SK-N-SH (cell line): Measurements from ENCODE around the gene SRBD1. TPM values are rescaled to one million over a fixed set of nuclear protein-coding genes. Genes with fewer than 3 reads are reported as not detected.
A peak's percentile ranks its signal among the peaks of the same experiment; 100 is the strongest.

ENCODE experiments used
- CTCF ChIA-PET: fragments of 300-600, 350-600 bp; formaldehyde crosslinking; extraction: SDS; loops from one replicate; lab custom pipeline; 2021; lab: Yijun Ruan, JAX
- POLR2A ChIA-PET: fragments of 350-600 bp; sonication (Branson Sonifier 250); formaldehyde crosslinking; extraction: SDS; loops from one replicate; lab custom pipeline; 2020; ENCODE audit warnings: antibody characterized with exemption, inconsistent platforms; lab: Yijun Ruan, JAX
- DNase-seq: peaks from one replicate; pipeline ENCODE4 v3.0.0; 2012
- H2AFZ ChIP-seq: fragments of 200-600 bp; sonication (generic); 2 replicates; pipeline ENCODE4 v1.8.1; 2016; ENCODE audit warnings: antibody characterized with exemption, mild to moderate bottlenecking, low read depth
- H3F3A ChIP-seq: fragments of 200-600 bp; sonication (generic); replicated peaks from 2 replicates; pipeline ENCODE3; 2016; ENCODE audit warnings: antibody characterized with exemption, mild to moderate bottlenecking; ENCODE audit not compliant: insufficient read depth
- H3K27ac ChIP-seq, 2 experiments: fragments of 200-500 bp in 1 of 2; fragments of 200-600 bp in 1 of 2; sonication (Bioruptor generic) in 1 of 2; sonication (generic), shearing (Covaris generic) in 1 of 2; 2 replicates each; pipeline versions ENCODE4 v1.5.1 to v1.6.1; 2014 to 2016; ENCODE audit warnings: low read depth in 2 of 2, inconsistent platforms in 1 of 2, low read length in 1 of 2, mild to moderate bottlenecking in 1 of 2, mixed read lengths in 1 of 2
- H3K27me3 ChIP-seq: fragments of 200-600 bp; sonication (generic), shearing (Covaris generic); 2 replicates; pipeline ENCODE4 v1.6.1; 2016; ENCODE audit warnings: mixed run types; ENCODE audit not compliant: insufficient read depth
- H3K36me3 ChIP-seq, 2 experiments: fragments of 200-500 bp in 1 of 2; fragments of 200-600 bp in 1 of 2; sonication (Bioruptor generic) in 1 of 2; sonication (generic) in 1 of 2; replicated peaks in 1 of 2; 2 replicates each; pipeline versions ENCODE3 to v1.5.1; 2014 to 2016; ENCODE audit warnings: low read length in 1 of 2, mild to moderate bottlenecking in 1 of 2; ENCODE audit not compliant: insufficient read depth in 2 of 2, control insufficient read depth in 1 of 2
- H3K4me1 ChIP-seq, 2 experiments: fragments of 200-500 bp in 1 of 2; fragments of 200-600 bp in 1 of 2; sonication (Bioruptor generic) in 1 of 2; sonication (generic), shearing (Covaris generic) in 1 of 2; 2 replicates each; pipeline versions ENCODE4 v1.5.1 to v1.6.1; 2014 to 2016; ENCODE audit warnings: low read depth in 1 of 2, low read length in 1 of 2, mixed run types in 1 of 2; ENCODE audit not compliant: insufficient read depth in 2 of 2, control insufficient read depth in 1 of 2
- H3K4me2 ChIP-seq: fragments of 200-600 bp; sonication (generic), shearing (Covaris generic); 2 replicates; pipeline ENCODE4 v1.6.1; 2017; ENCODE audit warnings: mixed run types
- H3K4me3 ChIP-seq, 2 experiments: fragments of 200-500 bp in 1 of 2; fragments of 200-600 bp in 1 of 2; sonication (Bioruptor generic) in 1 of 2; sonication (generic), shearing (Covaris generic) in 1 of 2; 2 replicates each; pipeline versions ENCODE4 v1.5.1 to v1.8.1; 2014 to 2016; ENCODE audit warnings: low read depth in 2 of 2, inconsistent platforms in 1 of 2, low read length in 1 of 2, mild to moderate bottlenecking in 1 of 2, mixed read lengths in 1 of 2, moderate library complexity in 1 of 2
- H3K79me2 ChIP-seq: fragments of 200-600 bp; sonication (generic); 2 replicates; pipeline ENCODE4 v1.8.1; 2017; ENCODE audit warnings: mild to moderate bottlenecking; ENCODE audit not compliant: insufficient read depth
- H3K9ac ChIP-seq: fragments of 200-600 bp; sonication (generic); 2 replicates; pipeline ENCODE4 v1.6.1; 2017; ENCODE audit warnings: mixed run types
- H3K9me2 ChIP-seq: fragments of 200-600 bp; sonication (generic); 2 replicates; pipeline ENCODE4 v1.6.1; 2017; ENCODE audit warnings: mixed run types
- H3K9me3 ChIP-seq: fragments of 200-600 bp; sonication (generic); 2 replicates; pipeline ENCODE4 v1.6.1; 2017; ENCODE audit warnings: mixed run types, mild to moderate bottlenecking, moderate library complexity
- H4K20me1 ChIP-seq: fragments of 200-600 bp; sonication (generic); 2 replicates; pipeline ENCODE4 v1.6.1; 2017; ENCODE audit warnings: mild to moderate bottlenecking, mixed run types; ENCODE audit not compliant: insufficient read depth
- ELF1 ChIP-seq: IDR thresholded peaks from 2 replicates; pipeline ENCODE4 v1.4.0; 2012
- EP300 ChIP-seq, 2 experiments: IDR thresholded peaks; 2 replicates each; pipeline versions ENCODE4 v1.4.0 to v1.6.1; 2012; ENCODE audit warnings: borderline replicate concordance in 1 of 2, low read depth in 1 of 2, low read length in 1 of 2
- EZH2phosphoT487 ChIP-seq: fragments of 200-600 bp; sonication (generic); IDR thresholded peaks from 2 replicates; pipeline ENCODE4 v1.6.1; 2017; ENCODE audit warnings: low read depth, mixed run types, mild to moderate bottlenecking, antibody characterized with exemption, moderate library complexity, borderline replicate concordance
- FOSL2 ChIP-seq: IDR thresholded peaks from 2 replicates; pipeline ENCODE4 v1.4.0; 2012; ENCODE audit warnings: low read depth, mild to moderate bottlenecking, moderate library complexity, borderline replicate concordance
- FOXM1 ChIP-seq: IDR thresholded peaks from 2 replicates; pipeline ENCODE4 v1.4.0; 2012; ENCODE audit warnings: low read depth, mild to moderate bottlenecking
- GABPA ChIP-seq: IDR thresholded peaks from 2 replicates; pipeline ENCODE4 v1.4.0; 2012; ENCODE audit warnings: low read depth, mild to moderate bottlenecking
- NRF1 ChIP-seq: IDR thresholded peaks from 2 replicates; pipeline ENCODE4 v1.6.1; 2012; ENCODE audit warnings: low read depth, mild to moderate bottlenecking, low read length
- POLR2AphosphoS5 ChIP-seq: IDR thresholded peaks from 2 replicates; pipeline ENCODE4 v1.6.1; 2012; ENCODE audit warnings: low read depth, low read length
- RAD21 ChIP-seq: IDR thresholded peaks from 2 replicates; pipeline ENCODE4 v1.6.1; 2012; ENCODE audit warnings: mild to moderate bottlenecking, low read length
- RCOR1 ChIP-seq: fragments of 150-350 bp; IDR thresholded peaks from 2 replicates; pipeline ENCODE4 v1.6.1; 2017; ENCODE audit warnings: antibody characterized with exemption, low read length
- RFX5 ChIP-seq: IDR thresholded peaks from 2 replicates; pipeline ENCODE4 v1.6.1; 2012; ENCODE audit warnings: mild to moderate bottlenecking, improper control_type of control experiment, low read length
- RXRA ChIP-seq: IDR thresholded peaks from 2 replicates; pipeline ENCODE4 v1.4.0; 2012; ENCODE audit warnings: low read depth, mild to moderate bottlenecking, borderline replicate concordance
- SIN3A ChIP-seq: IDR thresholded peaks from 2 replicates; pipeline ENCODE4 v1.6.1; 2012; ENCODE audit warnings: low read depth, mild to moderate bottlenecking, low read length, moderate library complexity, borderline replicate concordance
- TCF12 ChIP-seq: IDR thresholded peaks from 2 replicates; pipeline ENCODE4 v1.4.0; 2012
- TEAD4 ChIP-seq: IDR thresholded peaks from 2 replicates; pipeline ENCODE4 v1.4.0; 2012; ENCODE audit warnings: mild to moderate bottlenecking, borderline replicate concordance; ENCODE audit not compliant: insufficient read depth
- YY1 ChIP-seq: IDR thresholded peaks from 2 replicates; pipeline ENCODE4 v1.4.0; 2012; ENCODE audit warnings: low read depth, mild to moderate bottlenecking
- WGBS: methylation state at CpG from one replicate; pipeline ENCODE4 v1.1.6; 2017; ENCODE audit warnings: low lambda C conversion rate; 5-methylcytosine and 5-hydroxymethylcytosine counted together
- polyA plus RNA-seq, 3 experiments: library from polyadenylated mRNA; depleted of rRNA; stranded (reverse); fragments of >200 nt; gene quantifications; 2 replicates each; pipeline ENCODE4 v1.2.3, GENCODE V29; 2012
- TF ChIP-seq, protein P1 (sequence below): fragments of 150-350 bp; IDR thresholded peaks from 2 replicates; pipeline ENCODE4 v1.6.1; 2017; ENCODE audit warnings: antibody characterized with exemption, low read length, low read depth, borderline replicate concordance
- TF ChIP-seq, protein P2 (sequence below): IDR thresholded peaks from 2 replicates; pipeline ENCODE4 v1.4.0; 2012; ENCODE audit warnings: low read depth
- TF ChIP-seq, protein P3 (sequence below): IDR thresholded peaks from 2 replicates; pipeline ENCODE4 v1.6.1; 2012; ENCODE audit warnings: mild to moderate bottlenecking, low read depth, low read length, moderate library complexity

The SRBD1 gene
- polyA plus RNA-seq, 1 of the 3 experiments (the other 2 are of a cell fraction): 3.2 TPM

DNA sequence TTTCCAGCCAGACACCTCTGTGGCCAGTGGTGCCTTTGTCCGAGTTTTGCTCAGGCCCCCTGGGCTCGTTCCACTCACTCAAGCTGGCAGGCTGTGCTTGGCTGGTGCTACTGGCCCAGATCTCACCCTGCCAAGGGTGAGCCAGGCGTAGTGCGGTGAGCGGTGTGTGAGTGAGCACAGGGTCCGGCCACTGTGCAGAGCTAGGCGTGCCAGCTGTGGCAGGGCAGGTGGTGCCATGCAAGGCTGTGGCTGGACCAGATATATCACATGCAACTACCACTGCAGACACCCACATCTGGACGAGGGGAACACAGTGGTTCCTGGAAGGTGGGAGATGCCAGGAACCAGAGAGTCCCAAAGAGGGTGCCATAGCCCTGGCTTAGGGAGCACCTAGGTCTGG, 70.1 kb downstream of the SRBD1 start:
- Histone ChIP-seq H4K20me1 (no peaks in the 10 kb centered on the region), H3K4me2 (no peak overlapping the region), H3K9ac (no peak overlapping the region), H2AFZ (no peak overlapping the region), H3K9me2 (no peaks in the 10 kb centered on the region), H3K4me1 (no peaks in the 10 kb centered on the region), H3K27ac (no peak overlapping the region), H3K27me3 (no peaks in the 10 kb centered on the region), H3F3A (no peaks in the 10 kb centered on the region), H3K79me2 (no peaks in the 10 kb centered on the region), H3K4me3 (peak overlapping the region in 1 of 2 experiments; percentile 22; a peak in 1 of 4 replicates), H3K9me3 (no peaks in the 10 kb centered on the region), H3K36me3 (peaks cover 43 to 64% of the 10 kb centered on the region in 2 experiments)
- ChIA-PET POLR2A (no interaction called here), CTCF (interaction anchor here (0.6 to 0.9 kb wide), 3 partner anchors 24 to 981 kb away, joined by 3 read pairs; no protein-coding TSS in a partner anchor)
- DNase-seq: no peak
- TF ChIP-seq EP300 (IDR thresholded peaks at IDR 0.05; ENCODE audit: borderline replicate concordance in 1 of 2, low read depth in 1 of 2, low read length in 1 of 2) (no peak), GABPA (no peak)
- 96% methylated on average over 6 of the region's 8 CpGs for WGBS

DNA sequence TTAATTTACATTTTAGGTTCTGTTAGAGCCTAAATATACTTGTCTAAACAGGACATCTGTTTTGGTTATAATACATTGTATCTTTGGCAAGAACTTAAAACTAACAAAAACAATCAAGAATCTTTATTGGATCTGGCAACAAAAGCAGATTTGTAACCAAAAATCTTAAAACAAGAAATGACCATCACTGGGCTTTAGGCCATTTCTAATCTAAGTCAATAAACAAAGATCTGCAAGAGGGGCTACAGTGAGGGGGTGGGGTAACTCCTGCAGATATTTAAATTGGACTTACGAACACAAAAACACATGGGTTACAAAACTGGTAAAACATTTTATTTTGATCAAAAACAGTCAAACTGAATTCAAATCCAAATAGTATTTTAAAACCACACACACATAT, 77.3 kb downstream of the SRBD1 start:
- H3K9me3 ChIP-seq: no peaks in the 10 kb centered on the region
- no peak overlapping the region for H3K27ac ChIP-seq
- H3K4me1 ChIP-seq: no peaks in the 10 kb centered on the region
- POLR2A ChIA-PET: no interaction called here
- no peak overlapping the region for H2AFZ ChIP-seq
- no peaks in the 10 kb centered on the region for H4K20me1 ChIP-seq
- no peaks in the 10 kb centered on the region for H3K9me2 ChIP-seq
- 92% methylated on average over 1 of the region's 1 CpG for WGBS
- no peaks in the 10 kb centered on the region for H3K27me3 ChIP-seq
- H3K4me3 ChIP-seq: no peak overlapping the region
- H3K79me2 ChIP-seq: no peaks in the 10 kb centered on the region
- no peak for DNase-seq
- TF ChIP-seq YY1 (no peak), EP300 (IDR thresholded peaks at IDR 0.05; ENCODE audit: borderline replicate concordance in 1 of 2, low read depth in 1 of 2, low read length in 1 of 2) (no peak), RFX5 (no peak), FOXM1 (no peak), RCOR1 (no peak), RXRA (no peak), RAD21 (no peak), NRF1 (no peak), TCF12 (no peak), ELF1 (no peak), EZH2phosphoT487 (no peak), SIN3A (no peak), TEAD4 (no peak), GABPA (no peak), POLR2AphosphoS5 (no peak), FOSL2 (no peak)
- TF ChIP-seq, protein P1, sequence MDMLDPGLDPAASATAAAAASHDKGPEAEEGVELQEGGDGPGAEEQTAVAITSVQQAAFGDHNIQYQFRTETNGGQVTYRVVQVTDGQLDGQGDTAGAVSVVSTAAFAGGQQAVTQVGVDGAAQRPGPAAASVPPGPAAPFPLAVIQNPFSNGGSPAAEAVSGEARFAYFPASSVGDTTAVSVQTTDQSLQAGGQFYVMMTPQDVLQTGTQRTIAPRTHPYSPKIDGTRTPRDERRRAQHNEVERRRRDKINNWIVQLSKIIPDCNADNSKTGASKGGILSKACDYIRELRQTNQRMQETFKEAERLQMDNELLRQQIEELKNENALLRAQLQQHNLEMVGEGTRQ: no peak
- TF ChIP-seq, protein P2, sequence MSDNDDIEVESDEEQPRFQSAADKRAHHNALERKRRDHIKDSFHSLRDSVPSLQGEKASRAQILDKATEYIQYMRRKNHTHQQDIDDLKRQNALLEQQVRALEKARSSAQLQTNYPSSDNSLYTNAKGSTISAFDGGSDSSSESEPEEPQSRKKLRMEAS: no peak
- TF ChIP-seq, protein P3, sequence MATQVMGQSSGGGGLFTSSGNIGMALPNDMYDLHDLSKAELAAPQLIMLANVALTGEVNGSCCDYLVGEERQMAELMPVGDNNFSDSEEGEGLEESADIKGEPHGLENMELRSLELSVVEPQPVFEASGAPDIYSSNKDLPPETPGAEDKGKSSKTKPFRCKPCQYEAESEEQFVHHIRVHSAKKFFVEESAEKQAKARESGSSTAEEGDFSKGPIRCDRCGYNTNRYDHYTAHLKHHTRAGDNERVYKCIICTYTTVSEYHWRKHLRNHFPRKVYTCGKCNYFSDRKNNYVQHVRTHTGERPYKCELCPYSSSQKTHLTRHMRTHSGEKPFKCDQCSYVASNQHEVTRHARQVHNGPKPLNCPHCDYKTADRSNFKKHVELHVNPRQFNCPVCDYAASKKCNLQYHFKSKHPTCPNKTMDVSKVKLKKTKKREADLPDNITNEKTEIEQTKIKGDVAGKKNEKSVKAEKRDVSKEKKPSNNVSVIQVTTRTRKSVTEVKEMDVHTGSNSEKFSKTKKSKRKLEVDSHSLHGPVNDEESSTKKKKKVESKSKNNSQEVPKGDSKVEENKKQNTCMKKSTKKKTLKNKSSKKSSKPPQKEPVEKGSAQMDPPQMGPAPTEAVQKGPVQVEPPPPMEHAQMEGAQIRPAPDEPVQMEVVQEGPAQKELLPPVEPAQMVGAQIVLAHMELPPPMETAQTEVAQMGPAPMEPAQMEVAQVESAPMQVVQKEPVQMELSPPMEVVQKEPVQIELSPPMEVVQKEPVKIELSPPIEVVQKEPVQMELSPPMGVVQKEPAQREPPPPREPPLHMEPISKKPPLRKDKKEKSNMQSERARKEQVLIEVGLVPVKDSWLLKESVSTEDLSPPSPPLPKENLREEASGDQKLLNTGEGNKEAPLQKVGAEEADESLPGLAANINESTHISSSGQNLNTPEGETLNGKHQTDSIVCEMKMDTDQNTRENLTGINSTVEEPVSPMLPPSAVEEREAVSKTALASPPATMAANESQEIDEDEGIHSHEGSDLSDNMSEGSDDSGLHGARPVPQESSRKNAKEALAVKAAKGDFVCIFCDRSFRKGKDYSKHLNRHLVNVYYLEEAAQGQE: no peak
- CTCF ChIA-PET: no interaction called here
- H3K9ac ChIP-seq: no peak overlapping the region
- no peak overlapping the region for H3K4me2 ChIP-seq
- H3K36me3 ChIP-seq: peaks cover 9 to 25% of the 10 kb centered on the region in 2 experiments
- H3F3A ChIP-seq: no peaks in the 10 kb centered on the region
